ENCODE data around the gene SMIM28. TPM values are rescaled to one million over a fixed set of nuclear protein-coding genes. Genes with fewer than 3 reads are reported as not detected.

SMIM28 gene
- total RNA-seq, 4 donors from 2014 or later: not detected

DNA sequence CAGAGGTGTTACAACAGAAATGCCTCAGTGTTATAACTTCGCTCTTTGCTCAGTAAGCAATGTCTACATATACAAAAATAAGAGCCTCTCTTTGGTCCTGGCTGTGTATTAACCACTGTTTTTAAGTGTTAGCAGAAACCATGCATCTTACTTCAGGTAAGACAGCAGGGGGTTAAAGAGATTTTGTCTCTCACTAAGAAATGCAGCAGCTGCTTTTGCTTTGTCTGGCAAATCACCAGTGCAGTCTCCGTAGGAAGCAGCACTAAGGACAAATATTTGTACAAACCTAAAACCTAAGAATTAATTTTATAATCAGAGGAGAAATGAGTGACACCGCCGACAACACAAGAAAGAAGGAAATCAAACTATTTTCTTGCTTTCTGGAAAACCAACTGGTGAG is 758 bp downstream of the SMIM28 start:
- Histone ChIP-seq H3K36me3 (no peaks in the 10 kb centered on the region), H3K27ac (no peak overlapping the region), H3K4me3 (replicated peaks in 1 of 3) (no peak overlapping the region), H3K4me1 (no peaks in the 10 kb centered on the region), H3K9me3 (no peaks in the 10 kb centered on the region), H3K27me3 (no peaks in the 10 kb centered on the region)
- intact Hi-C loops (cut with DNase I): no loop called here
- TF ChIP-seq, protein P1, sequence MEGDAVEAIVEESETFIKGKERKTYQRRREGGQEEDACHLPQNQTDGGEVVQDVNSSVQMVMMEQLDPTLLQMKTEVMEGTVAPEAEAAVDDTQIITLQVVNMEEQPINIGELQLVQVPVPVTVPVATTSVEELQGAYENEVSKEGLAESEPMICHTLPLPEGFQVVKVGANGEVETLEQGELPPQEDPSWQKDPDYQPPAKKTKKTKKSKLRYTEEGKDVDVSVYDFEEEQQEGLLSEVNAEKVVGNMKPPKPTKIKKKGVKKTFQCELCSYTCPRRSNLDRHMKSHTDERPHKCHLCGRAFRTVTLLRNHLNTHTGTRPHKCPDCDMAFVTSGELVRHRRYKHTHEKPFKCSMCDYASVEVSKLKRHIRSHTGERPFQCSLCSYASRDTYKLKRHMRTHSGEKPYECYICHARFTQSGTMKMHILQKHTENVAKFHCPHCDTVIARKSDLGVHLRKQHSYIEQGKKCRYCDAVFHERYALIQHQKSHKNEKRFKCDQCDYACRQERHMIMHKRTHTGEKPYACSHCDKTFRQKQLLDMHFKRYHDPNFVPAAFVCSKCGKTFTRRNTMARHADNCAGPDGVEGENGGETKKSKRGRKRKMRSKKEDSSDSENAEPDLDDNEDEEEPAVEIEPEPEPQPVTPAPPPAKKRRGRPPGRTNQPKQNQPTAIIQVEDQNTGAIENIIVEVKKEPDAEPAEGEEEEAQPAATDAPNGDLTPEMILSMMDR (IDR thresholded peaks at IDR 0.05): no peak
- TF ChIP-seq POLR2A (IDR thresholded peaks at IDR 0.05): no peak
- WGBS, 2 donors: 71 to 73% methylated on average over 4 of the region's 4 CpGs
- no peak for DNase-seq

DNA sequence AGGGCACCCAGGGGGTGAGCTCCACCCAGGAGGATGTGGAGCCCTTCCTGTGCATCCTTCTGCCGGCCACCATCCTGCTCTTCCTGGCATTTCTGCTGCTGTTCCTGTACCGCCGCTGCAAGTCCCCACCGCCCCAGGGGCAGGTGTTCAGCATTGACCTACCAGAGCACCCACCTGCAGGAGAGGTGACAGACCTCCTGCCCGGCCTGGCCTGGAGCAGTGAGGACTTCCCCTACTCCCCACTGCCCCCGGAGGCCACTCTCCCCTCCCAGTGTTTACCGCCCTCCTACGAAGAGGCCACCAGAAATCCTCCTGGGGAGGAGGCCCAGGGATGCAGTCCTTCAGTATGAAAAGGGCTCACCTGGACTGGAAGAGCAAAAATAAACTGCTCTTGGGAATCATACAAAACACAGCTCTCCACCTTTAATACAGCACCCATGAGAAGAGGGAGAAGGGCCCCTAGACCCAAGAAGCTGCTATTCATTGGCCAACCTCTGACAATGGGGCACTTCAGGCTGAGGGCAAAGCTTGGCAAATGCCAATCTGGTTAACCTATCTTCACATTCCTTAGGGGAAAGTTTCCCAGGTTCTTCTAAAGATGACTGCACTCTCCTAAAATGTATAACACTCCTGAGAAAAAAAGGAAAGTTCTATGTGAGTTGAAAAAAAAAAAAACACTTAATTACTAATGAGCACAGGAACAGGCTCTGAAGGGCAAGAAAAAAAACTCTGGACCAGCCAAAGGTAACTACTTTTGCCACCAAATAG is 5.0 kb downstream of the SMIM28 start:
- H3K36me3 ChIP-seq: no peaks in the 10 kb centered on the region
- H3K27me3 ChIP-seq: no peaks in the 10 kb centered on the region
- intact Hi-C loops (cut with DNase I): no loop called here
- no peak for TF ChIP-seq POLR2A (IDR thresholded peaks at IDR 0.05)
- TF ChIP-seq, protein P1 (IDR thresholded peaks at IDR 0.05): no peak
- DNase-seq: no peak
- H3K9me3 ChIP-seq: no peaks in the 10 kb centered on the region
- no peak overlapping the region for H3K4me3 ChIP-seq (replicated peaks in 1 of 3)
- WGBS, 2 donors: 82 to 98% methylated on average over 6 to 8 of the region's 8 CpGs
- no peak overlapping the region for H3K27ac ChIP-seq
- no peaks in the 10 kb centered on the region for H3K4me1 ChIP-seq

- whole genome bisulfite sequencing, 2 donors: 60% methylated on average over 3 of the region's 3 CpGs
- TF ChIP-seq POLR2A (IDR thresholded peaks at IDR 0.05): no peak
- TF ChIP-seq, protein P1 (IDR thresholded peaks at IDR 0.05): no peak
- DNase-seq: no peak
- no peaks in the 10 kb centered on the region for H3K27me3 ChIP-seq
- intact Hi-C loops (cut with DNase I): no loop called here
- H3K4me1 ChIP-seq: no peaks in the 10 kb centered on the region
- no peaks in the 10 kb centered on the region for H3K9me3 ChIP-seq
- H3K4me3 ChIP-seq (replicated peaks in 1 of 3): no peak overlapping the region
- no peak overlapping the region for H3K27ac ChIP-seq
- H3K36me3 ChIP-seq: no peaks in the 10 kb centered on the region
These were observed 6.1 kb downstream of the SMIM28 start for GRCh38 chr6:138383776-138384175.

- DNase-seq: no peak
- intact Hi-C loops (cut with DNase I): no loop called here
- no peak for TF ChIP-seq POLR2A (IDR thresholded peaks at IDR 0.05)
- TF ChIP-seq, protein P1 (IDR thresholded peaks at IDR 0.05): no peak
- no peaks in the 10 kb centered on the region for H3K36me3 ChIP-seq
- H3K4me3 ChIP-seq (replicated peaks in 1 of 3): no peak overlapping the region
- no peak overlapping the region for H3K27ac ChIP-seq
- no peaks in the 10 kb centered on the region for H3K9me3 ChIP-seq
- no peaks in the 10 kb centered on the region for H3K27me3 ChIP-seq
- no peaks in the 10 kb centered on the region for H3K4me1 ChIP-seq
- 93 to 98% methylated on average over 3 of the region's 3 CpGs for WGBS, 2 donors
These were observed 9.2 kb downstream of the SMIM28 start for GRCh38 chr6:138386897-138387296.

- no peak overlapping the region for H3K4me3 ChIP-seq (replicated peaks in 1 of 3)
- no peaks in the 10 kb centered on the region for H3K9me3 ChIP-seq
- H3K36me3 ChIP-seq: no peaks in the 10 kb centered on the region
- no peaks in the 10 kb centered on the region for H3K4me1 ChIP-seq
- H3K27ac ChIP-seq: no peak overlapping the region
- intact Hi-C loops (cut with DNase I): no loop called here
- no peak for TF ChIP-seq POLR2A (IDR thresholded peaks at IDR 0.05)
- TF ChIP-seq, protein P1 (IDR thresholded peaks at IDR 0.05): no peak
- no peaks in the 10 kb centered on the region for H3K27me3 ChIP-seq
- no peak for DNase-seq
- 81 to 82% methylated on average over 8 of the region's 8 CpGs for WGBS, 2 donors
These were observed 10.1 kb downstream of the SMIM28 start for GRCh38 chr6:138387577-138388368.
